HUDEP-2 (cell line): Measurements from ENCODE around the gene UBE2J1.
"Not testable (repeated sequence)": the region's sequence is repeated elsewhere in the genome, so short reads cannot be mapped to it uniquely, and the experiment has no call there.

Experiments used
- DNase-seq, 76 experiments: peaks; one replicate each; lab custom pipeline; 2025; ENCODE audit not compliant: unreplicated experiment in 76 of 76; lab: John Stamatoyannopoulos, UW

Gene UBE2J1

DNA sequence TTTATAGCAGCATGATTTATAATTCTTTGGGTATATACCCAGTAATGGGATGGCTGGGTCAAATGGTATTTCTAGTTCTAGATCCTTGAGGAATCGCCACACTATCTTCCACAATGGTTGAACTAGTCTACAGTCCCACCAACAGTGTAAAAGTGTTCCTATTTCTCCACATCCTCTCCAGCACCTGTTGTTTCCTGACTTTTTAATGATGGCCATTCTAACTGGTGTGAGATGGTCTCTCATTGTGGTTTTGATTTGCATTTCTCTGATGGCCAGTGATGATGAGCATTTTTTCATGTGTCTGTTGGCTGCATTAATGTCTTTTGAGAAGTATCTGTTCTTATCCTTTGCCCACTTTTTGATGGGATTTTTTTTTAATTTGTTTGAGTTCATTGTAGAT is 57.4 kb downstream of the UBE2J1 start:
- not testable (repeated sequence) for DNase-seq

- DNase-seq = no peak
These were observed 61.2 kb downstream of the UBE2J1 start for GRCh38 chr6:89291256-89291819.

DNA sequence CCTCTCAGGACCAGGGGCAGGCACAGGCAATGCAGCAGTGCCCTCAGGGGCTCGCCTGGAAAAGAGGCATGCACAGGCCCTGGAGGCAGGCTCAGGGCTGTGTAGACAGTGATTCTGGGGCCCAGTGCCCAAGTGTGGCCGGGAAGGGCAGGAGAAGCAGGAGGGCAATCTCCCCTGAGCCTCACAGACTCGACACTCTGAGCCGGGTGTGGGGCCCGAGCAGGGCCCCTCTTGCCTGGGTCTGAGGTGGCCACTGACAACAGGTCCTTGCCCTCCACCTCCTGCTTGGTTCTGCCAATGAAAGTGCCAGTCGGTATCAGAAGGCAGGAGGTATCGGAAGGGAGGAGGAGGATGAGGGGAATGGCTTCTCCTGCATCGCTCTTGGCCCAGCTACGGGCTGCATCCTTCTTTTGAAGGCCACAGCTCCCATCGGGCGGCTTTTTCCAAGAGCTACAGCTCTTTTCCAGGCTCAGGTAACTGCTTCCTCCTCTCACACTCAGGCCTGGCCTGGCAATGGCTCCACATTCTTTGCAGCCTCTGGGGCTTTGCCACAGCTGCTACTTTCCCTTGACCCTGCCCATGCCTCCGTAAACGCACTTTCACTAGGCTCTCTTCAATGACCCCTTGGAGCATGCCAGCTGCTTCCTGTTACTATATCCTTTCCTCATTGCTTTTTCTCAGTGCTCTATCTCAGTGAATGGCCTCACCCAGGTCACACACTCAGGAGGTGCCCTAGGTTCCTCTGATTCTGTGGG is 61.9 kb downstream of the UBE2J1 start:
- no peak for DNase-seq

DNA sequence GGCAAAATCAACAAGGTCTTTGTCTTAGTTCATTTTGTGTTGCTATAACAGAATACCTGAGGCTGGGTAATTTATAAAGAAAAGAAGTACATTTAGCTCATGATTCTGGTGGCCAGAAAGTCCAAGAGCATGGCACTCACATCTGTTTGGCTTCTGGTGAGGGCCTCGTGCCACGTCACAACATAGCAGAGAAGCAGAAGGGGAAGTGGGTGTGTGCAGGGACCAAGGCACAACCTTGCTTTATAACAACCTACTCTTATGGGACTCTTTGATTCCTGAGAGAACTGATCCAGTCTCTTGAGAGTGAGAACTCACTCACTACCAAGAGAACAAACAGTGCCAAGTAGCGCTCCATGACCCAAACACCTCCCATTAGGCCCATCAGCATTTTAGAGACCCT is 62.8 kb downstream of the UBE2J1 start:
- no peak for DNase-seq

DNA sequence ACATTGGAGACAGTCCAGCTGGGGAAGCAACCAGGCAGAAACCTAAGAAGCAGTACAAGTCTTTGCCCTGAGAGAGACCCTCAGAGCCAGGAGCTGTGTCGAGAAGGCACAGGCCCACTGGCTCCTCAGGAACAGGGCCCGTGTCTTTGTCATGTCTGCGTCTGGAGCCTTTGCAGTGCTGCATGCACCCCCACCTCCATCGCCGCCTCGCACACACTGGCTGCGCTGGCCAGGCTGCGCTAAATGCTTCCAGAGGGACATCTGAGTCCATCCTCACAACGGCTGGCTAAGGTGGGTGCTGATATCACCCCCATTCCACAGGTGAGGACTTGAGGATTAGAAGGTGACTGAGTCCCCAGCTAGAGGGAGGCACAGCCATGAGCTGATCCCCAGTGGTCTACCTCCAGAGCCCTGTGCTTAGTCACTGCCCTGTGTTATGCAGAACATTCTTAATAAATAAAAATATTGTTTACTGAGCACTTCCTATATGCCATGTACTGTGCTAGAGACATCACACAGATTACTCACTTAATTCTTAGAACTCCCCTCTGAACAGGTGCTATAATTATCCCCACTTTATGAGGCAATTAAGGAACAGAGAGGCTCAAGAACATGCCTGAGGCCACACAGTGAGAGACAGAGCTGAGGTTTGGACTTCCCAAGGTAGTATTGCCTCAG is 65.0 kb downstream of the UBE2J1 start:
- no peak for DNase-seq

DNA sequence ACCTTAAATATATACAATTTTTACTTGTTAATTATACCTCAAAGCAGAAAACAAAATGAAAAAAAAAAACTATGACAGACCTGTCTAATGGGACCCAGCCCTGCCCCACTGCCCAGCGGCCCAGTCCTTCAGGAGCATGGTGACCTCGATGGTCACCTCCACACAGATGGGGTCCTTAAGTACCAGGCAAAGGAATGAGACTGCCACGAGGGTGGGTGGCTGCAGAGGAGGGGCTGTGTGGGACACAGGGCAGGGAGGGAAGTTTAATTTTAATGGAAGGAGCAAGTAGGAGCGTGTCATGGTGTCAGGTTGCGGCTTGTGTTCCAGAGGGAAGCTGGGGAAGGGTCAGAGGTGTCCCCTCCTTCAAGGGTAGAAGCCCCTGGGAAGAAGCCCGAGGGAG is 66.0 kb downstream of the UBE2J1 start:
- no peak for DNase-seq

DNA sequence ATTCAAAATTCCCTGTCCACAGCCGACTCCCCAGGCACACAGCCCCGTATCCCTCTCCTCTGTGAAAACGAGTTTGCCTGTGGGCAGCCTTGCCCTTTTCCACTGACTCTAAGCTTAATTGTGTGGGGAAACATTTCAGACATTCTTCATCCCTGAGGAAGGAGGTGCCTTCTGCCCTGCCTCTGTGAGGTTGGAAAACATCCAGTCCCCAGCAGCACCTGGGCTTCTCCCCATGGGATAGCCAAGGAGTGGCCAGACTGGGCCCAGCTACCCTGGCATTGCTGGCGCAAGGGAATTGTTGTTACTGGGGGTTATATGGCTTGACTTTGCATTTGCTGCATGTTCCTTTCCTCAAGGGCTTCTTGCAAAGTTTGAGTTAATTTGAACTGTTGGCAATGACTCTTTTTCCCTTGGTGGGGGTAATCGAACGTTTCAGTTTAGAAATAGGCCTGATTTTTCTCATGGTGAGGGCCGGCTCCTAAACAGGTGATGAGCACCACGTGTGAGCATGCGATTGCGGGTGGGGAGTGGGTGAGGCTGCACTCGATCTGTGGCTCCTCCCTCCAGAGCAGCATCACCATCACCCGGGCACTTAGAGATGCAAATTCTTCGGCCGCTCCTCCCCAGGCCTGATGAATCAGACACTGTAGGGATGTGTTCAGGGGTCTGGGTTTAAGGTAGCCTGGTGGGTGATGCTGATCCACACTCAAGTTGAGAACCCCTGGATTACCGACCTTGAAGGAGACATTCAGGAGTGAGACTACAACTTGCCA is 67.4 kb downstream of the UBE2J1 start:
- DNase-seq = no peak

DNA sequence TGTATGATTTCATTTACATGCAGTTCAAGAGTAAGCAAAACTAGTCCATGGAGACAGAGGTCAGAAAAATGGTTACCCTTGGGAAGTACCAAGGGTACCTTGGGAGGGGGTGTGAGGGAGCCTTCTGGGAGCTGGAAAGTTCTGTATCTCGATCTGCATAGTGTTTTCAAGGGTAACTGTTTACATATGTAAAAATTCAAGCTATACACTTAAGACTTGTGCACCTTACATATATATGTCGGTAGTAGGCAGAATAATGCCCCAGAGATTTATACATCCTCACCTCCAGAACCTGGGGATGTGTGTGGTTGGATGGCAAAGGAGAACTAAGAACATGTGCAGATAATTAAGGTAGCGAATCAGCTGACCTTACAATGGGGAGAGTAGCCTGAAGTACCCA is 68.4 kb downstream of the UBE2J1 start:
- no peak for DNase-seq

GRCh38 chr6:89282749-89283148 is 69.8 kb downstream of the UBE2J1 start:
- DNase-seq = no peak

- DNase-seq = peak in 51 of 76 experiments; percentile 9 to 77 (median 33)
These were observed 70.7 kb downstream of the UBE2J1 start for GRCh38 chr6:89281779-89282246.

DNA sequence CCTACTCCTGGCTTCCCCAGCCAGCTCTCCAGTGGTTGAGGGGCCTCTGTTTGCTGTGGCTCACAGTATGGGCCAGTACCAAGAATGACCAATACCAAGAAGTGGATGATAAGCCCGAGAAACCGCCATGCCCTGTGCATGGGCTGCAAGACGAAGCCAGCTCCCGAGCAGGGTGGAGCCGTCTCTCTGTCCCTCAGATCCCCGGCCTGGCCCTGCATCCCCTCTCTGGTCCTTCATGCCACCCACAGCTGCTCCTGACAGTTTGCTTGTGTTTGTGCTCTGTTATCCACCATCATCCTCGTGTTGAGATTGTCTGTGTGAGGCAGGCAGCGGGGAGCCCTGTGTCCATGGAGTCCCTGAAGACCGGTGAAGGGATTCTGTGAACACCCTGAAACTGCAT is 73.6 kb downstream of the UBE2J1 start:
- no peak for DNase-seq
